ENCODE measurements around the gene ZNF497.
"Not testable (repeated sequence)": the region's sequence is repeated elsewhere in the genome, so short reads cannot be mapped to it uniquely, and the experiment has no call there.

ZNF497 gene

GRCh38 chr19:58362272-58362994 lies at the start of gene ZNF497:
TSS of gene ZNF497 (minus strand) at chr19:58362751. CDS start at chr19:58357635, 5,116 bp downstream.
- DNase-seq (ENCODE audit: low read depth in 2 of 2), result peak; percentile 87 to 88

GRCh38 chr19:58409010-58409790 lies 46.6 kb upstream of the ZNF497 start:
- no peak for DNase-seq (ENCODE audit: low read depth in 2 of 2)

DNA sequence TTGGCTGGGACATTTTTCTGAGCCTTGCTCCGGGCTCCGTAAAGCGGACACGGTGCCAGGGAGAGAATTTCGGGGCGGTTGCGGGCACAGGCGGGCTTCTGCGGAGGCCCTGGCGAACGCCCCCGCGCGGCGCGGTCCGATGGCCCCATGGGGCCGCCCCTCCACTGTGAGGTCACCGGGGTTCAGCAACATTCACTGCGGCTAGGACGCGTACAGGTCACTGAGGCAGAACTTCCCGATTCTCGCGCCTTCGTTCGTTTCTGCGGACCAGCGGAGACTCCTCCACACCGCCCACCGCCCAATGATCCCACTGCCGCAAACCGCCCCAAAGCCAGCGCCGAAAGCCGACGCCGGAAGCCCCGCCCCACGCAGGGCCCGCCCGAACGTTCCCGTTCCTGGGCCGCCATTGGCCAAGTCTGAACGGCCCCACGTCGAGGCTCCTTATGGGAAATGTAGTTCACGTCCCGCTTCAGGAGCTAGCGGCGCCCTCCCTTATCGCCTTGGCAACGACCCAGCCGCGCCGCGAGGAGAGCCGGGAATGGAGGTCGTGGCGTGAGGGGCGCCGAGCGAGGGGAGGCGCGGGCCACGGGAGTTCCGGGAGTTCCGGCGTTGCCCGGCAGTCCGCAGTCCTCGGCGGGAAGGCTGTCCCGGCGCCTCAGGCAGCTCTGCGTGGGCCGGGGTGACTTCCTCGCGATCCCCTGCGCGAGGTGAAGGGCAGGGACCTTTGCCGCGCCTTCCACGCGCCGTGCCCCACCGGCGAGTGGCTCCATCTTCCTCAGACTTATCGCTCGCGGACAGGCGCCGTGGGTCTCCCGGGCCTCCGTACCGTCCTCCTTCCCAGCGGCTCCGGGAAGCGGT lies 45.8 kb upstream of the ZNF497 start, which contains the start of gene ZNF584:
TSS of gene ZNF584 (plus strand) at position 498 of the 858 bp plus-strand sequence. CDS start 499 bp downstream, outside the sequence.
- DNase-seq (ENCODE audit: low read depth in 2 of 2), result peak; percentile 89

DNA sequence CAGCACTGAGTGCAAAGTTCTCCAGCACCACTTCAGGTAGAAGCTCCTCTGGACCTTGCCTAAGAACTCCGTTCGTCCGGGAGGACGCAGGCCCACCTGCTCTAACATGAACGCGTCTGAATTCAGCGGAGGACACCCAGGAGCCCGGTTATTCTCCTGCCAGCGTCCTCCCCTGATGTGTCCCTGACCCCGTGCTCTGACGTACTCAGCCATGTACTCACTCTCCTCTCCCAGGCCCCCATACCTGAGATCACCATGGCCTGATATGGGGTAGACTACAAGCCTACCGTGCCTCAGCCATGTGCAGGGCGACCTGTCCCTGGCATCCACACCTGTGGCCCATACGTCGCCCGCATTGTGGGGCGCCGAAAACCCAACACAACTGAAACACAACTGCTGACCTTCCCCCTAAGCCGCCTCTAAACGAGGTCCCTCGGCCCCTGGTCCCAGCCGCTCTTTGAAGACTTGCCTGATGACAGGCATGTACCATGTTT lies 45.2 kb upstream of the ZNF497 start:
- no peak for DNase-seq (ENCODE audit: low read depth in 2 of 2)

GRCh38 chr19:58406818-58407657 lies 44.5 kb upstream of the ZNF497 start:
- no peak for DNase-seq (ENCODE audit: low read depth in 2 of 2)

GRCh38 chr19:58403920-58404478 lies 41.4 kb upstream of the ZNF497 start:
- DNase-seq (ENCODE audit: low read depth in 2 of 2), result not testable (repeated sequence)

DNA sequence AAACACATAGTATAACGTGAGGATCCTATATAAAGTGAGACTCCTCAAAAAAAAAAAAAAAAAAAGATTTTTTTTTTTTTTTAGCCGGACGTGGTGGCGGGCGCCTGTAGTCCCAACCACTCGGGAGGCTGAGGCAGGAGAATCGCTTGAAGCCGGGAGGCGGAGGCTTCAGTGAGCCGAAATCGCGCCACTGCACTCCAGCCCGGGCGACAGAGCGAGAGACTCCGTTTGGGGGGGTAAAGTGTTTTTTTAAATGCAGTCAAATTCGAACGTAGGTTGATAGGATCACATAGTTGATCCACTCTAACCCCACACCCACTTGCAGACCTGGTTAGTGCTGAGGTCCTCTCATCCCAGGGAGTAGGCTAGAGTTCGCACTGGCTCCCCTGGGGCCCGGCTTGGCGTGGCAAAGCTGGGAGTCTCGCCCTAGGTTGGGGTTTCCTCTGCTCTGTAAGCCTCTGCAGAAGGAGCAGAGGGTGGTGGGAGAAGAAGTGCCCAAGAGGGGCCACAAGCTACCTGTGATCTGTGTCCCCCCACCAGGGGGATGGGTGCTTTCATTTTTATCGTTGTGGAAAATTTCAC lies 39.4 kb upstream of the ZNF497 start:
- no peak for DNase-seq (ENCODE audit: low read depth in 2 of 2)

GRCh38 chr19:58400916-58401839 lies 38.6 kb upstream of the ZNF497 start:
- peak; percentile 98 to 99 for DNase-seq (ENCODE audit: low read depth in 2 of 2)

DNA sequence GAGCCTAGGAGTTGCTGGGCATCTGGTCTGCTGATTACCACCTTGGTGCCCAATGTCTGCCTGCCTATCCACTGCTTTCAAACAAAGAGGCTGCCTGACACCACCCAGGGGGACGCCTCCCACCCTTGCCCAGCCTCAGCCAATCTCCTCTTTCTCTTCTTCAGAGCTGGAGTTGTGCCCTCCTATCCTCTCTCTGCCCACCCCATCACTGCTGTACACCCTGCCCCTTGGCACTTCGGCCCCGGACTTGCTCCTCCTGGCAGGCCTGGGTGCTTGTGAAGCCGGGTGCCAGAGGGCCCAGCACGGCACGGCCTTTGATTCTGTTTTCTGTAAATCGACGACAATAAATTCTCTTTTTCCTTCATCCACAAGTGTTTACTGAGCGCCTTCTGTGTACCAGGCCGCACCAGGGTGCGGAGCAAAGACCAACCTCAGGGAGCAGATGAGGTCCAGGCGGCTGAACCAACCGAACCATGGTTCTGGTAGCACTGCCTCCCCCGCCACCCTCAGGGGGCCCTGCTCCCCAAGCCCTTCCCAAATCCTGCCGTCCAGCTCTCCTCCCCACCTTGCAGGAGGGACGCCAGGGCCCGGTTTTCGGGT lies 37.9 kb upstream of the ZNF497 start:
- DNase-seq (ENCODE audit: low read depth in 2 of 2), result no peak

DNA sequence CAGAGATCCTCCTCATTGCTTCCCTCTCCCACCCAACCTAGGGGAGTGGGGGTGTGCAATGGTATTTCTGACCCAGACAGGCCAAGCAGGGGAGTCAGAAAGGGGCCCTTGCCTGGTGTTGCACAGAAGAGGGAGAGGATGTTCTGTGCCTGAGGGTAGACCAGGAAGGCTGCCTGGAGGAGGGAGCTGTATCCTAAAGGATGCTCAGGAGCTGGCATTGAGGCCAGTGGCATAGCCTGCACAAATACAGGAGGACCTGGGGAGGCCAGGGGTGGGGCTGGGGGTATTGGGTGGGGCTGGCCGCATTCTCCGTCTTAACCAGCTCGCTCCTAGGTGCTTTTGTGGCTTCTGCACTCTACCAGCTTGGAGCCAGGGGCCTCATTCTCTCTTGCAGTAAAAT lies 37.4 kb upstream of the ZNF497 start:
- no peak for DNase-seq (ENCODE audit: low read depth in 2 of 2)

DNA sequence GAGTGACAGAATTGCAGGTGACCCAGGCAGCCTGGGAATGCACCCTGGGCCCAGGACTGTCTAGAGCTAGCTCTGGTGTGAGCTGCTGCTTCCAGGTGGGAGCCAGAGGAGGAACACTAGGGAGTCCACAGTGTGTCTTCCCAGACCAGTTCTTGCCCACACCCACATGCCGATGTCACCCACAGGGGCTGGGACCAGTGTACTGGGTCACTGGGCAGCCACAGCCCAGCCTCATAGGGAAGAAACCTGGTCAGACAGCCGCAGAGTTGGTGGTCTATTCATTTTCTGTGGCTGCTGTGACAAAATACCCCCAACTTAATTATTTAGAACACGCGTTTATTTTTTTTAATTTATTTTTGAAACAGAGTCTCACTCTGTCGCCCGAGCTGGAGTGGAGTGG lies 36.0 kb upstream of the ZNF497 start:
- DNase-seq (ENCODE audit: low read depth in 2 of 2), result no peak

DNA sequence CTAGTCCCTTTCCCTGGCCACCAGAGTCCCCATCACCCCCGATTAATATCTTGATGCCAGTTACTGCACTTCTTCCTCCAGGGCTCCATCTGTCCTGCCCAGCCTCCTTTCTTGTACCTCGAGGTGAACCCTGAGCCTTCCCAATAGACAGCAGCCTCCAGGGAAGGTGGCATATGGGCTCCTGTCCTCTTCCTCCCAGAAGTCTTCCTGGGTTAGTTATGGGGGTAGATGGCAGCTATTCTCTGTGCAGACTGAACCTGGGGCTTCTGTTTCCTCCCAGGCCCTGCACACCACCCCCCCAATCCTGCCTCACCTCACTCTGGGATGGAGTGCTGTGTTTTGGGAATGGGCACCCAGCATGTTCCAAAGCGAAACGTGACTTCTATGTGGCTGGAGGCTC lies 35.5 kb upstream of the ZNF497 start:
- DNase-seq (ENCODE audit: low read depth in 2 of 2), result no peak

DNA sequence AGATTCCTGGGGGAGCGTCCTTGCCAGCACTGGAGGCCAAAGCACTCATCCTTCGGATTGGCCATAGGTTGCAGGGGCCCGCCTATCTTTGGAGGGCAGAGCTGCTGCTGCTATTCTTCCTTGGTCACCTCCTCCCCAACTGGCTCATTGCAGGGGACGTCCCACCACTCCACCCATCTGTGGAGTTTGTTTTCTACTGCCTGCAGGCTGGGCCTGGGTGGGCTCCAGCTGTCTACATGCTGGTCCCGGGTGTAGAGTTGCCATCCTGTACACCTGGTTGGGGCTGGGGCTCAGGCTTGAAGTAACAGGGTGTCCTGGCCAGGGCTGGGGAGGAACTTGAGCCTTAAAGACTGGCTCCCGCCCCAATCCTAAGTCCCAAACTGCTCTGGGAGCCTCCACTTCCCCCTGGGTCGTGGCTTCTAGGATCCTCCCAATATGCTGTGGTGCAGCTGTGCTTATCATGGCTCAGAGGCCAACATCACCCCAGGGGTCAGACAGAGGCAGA lies 35.0 kb upstream of the ZNF497 start:
- DNase-seq (ENCODE audit: low read depth in 2 of 2), result no peak

DNA sequence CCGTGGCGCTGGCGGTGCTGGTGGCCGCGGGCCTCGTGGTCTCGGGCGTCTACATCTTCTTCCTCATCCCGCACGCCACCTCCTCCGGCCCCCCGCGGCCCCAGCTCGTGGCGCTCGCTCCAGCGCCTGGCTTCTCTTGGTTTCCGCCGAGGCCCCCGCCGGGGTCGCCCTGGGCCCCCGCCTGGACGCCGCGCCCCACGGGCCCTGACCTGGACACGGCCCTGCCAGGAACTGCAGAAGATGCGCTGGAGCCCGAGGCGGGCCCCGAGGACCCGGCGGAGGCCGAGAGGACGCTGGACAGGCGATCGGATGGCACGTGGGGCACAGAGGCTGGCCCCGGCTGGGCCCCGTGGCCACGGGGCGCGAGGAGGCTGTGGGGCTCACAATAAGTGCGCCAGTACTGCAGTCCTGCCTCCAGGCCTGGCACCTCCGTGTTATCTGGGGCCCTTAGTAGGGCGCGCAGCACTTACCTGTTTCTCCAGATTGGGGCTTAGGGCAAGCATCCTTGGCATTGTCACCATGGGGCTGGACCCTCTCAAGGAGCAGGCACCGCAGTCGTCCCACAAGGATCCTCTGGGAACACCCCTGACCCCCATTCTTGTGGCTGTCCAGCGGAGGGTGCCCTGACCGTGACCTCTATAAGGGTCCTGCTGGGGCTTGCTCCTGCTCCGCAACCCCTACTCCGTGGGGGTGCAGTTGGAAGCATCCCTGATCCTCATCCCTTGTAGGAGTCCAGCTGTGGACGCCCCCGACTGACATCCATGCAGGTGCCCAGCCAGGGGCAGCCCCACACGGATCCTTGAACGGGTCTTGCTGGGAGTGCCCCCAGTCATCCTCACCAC lies 34.4 kb upstream of the ZNF497 start:
- no peak for DNase-seq (ENCODE audit: low read depth in 2 of 2)

DNA sequence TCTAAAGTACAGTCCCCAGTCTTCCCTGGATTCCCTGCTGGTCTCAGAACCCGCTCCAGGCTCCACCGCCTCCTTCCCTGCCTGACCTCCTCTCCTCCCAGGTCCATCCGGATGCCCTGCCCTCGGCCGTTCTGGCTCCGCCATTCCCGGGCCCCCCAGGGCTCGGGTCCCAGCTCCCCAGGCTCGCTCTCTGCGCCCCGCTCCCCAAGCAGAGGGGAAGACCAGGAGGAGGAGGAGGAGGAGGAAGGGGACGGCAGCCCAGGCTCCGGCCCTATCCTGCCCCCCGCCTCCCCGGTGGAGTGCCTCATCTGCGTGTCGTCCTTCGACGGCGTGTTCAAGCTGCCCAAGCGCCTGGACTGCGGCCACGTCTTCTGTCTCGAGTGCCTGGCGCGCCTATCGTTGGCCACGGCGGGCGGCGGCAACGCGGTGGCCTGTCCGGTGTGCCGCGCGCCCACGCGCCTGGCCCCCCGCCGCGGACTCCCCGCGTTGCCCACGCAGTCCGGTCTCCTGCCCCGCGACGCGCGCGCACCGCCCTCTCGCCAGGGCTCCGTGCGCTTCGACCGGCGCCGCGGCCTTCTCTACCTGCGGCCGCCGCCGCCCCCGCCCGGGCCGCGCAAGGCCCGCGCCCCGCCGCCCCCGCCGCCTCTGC lies 33.6 kb upstream of the ZNF497 start:
- DNase-seq (ENCODE audit: low read depth in 2 of 2), result no peak

- no peak for DNase-seq (ENCODE audit: low read depth in 2 of 2)
Observed at GRCh38 chr19:58395220-58395978, 32.8 kb upstream of the ZNF497 start, which contains the start of gene RNF225. TSS of gene RNF225 (plus strand) at chr19:58395656. CDS start at chr19:58396090, 434 bp downstream.
